ENCODE results near the gene PITPNM3. TPM values are rescaled to one million over a fixed set of nuclear protein-coding genes. Genes with fewer than 3 reads are reported as not detected.

PITPNM3 gene
- total and polyA plus RNA-seq, 2 of the 13 experiments (the other 11 are each of a cell fraction or from before 2014, with no cell fraction given) = 0.13 to 0.29 TPM

DNA sequence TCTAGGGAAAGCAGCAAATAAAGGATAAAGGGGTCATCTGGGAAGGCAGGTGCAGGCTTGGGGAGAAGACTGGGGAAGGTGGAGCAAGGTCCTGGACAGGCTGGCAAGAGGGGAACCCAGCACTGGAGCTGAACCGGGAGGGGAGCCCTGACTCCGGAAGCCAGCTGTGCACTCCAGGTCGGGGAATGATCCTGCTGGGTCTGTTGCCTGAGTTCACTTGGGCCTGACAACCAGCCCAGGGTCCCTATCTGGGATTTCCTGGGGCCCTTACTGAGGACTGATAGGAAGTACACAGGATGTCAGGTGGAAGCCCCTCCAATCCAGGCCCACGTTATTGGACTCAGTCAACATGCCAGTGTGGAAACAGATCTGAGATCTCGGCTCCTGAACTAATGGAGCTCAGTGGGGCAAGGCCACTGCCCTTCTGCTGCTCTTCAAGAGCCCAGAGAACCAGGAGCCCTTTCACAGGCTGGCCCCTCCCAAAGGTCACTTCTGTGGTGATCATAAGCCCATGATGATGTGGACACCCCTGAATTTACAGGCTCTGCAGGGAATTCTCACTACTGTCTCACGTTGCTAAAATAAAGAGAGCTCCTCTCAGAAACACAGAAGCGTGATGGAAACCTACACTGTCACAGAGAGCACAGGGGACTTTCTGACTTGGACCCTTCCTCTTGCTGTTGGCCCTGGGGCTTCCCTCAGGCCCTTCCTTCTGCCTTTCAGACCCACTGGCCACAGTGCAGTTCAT is 19.9 kb upstream of the PITPNM3 start (continued):
- TF ChIP-seq, protein P1, sequence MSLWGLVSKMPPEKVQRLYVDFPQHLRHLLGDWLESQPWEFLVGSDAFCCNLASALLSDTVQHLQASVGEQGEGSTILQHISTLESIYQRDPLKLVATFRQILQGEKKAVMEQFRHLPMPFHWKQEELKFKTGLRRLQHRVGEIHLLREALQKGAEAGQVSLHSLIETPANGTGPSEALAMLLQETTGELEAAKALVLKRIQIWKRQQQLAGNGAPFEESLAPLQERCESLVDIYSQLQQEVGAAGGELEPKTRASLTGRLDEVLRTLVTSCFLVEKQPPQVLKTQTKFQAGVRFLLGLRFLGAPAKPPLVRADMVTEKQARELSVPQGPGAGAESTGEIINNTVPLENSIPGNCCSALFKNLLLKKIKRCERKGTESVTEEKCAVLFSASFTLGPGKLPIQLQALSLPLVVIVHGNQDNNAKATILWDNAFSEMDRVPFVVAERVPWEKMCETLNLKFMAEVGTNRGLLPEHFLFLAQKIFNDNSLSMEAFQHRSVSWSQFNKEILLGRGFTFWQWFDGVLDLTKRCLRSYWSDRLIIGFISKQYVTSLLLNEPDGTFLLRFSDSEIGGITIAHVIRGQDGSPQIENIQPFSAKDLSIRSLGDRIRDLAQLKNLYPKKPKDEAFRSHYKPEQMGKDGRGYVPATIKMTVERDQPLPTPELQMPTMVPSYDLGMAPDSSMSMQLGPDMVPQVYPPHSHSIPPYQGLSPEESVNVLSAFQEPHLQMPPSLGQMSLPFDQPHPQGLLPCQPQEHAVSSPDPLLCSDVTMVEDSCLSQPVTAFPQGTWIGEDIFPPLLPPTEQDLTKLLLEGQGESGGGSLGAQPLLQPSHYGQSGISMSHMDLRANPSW (CRISPR knock-in tag; IDR thresholded peaks at IDR 0.05; ENCODE audit: borderline replicate concordance) = no peak
- TF ChIP-seq ZNF280B (CRISPR knock-in tag; IDR thresholded peaks at IDR 0.05; ENCODE audit: borderline replicate concordance) (no peak), ZFP1 (CRISPR knock-in tag; IDR thresholded peaks at IDR 0.05) (no peak), ZBTB20 (CRISPR knock-in tag; IDR thresholded peaks at IDR 0.05; ENCODE audit: borderline replicate concordance, low read depth) (no peak), ARNTL (CRISPR knock-in tag; IDR thresholded peaks at IDR 0.05) (no peak), SMYD3 (CRISPR knock-in tag; IDR thresholded peaks at IDR 0.05) (no peak), ELF4 (CRISPR knock-in tag; IDR thresholded peaks at IDR 0.05; ENCODE audit: borderline replicate concordance) (no peak), ZNF790 (CRISPR knock-in tag; IDR thresholded peaks at IDR 0.05; ENCODE audit: borderline replicate concordance) (no peak), FOXC1 (CRISPR knock-in tag; IDR thresholded peaks at IDR 0.05; ENCODE audit: borderline replicate concordance) (no peak), THAP7 (CRISPR knock-in tag; IDR thresholded peaks at IDR 0.05) (no peak), PHF20 (CRISPR knock-in tag; IDR thresholded peaks at IDR 0.05) (no peak), SKI (IDR thresholded peaks at IDR 0.05; ENCODE audit: partially characterized antibody) (no peak), BRF2 (CRISPR knock-in tag; IDR thresholded peaks at IDR 0.05) (no peak), ZNF615 (CRISPR knock-in tag; IDR thresholded peaks at IDR 0.05; ENCODE audit: borderline replicate concordance) (no peak), KLF6 (CRISPR knock-in tag; IDR thresholded peaks at IDR 0.05) (no peak)
- TF ChIP-seq, protein P2, sequence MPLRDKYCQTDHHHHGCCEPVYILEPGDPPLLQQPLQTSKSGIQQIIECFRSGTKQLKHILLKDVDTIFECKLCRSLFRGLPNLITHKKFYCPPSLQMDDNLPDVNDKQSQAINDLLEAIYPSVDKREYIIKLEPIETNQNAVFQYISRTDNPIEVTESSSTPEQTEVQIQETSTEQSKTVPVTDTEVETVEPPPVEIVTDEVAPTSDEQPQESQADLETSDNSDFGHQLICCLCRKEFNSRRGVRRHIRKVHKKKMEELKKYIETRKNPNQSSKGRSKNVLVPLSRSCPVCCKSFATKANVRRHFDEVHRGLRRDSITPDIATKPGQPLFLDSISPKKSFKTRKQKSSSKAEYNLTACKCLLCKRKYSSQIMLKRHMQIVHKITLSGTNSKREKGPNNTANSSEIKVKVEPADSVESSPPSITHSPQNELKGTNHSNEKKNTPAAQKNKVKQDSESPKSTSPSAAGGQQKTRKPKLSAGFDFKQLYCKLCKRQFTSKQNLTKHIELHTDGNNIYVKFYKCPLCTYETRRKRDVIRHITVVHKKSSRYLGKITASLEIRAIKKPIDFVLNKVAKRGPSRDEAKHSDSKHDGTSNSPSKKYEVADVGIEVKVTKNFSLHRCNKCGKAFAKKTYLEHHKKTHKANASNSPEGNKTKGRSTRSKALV (CRISPR knock-in tag; IDR thresholded peaks at IDR 0.05) = no peak
- TF ChIP-seq, protein P3, sequence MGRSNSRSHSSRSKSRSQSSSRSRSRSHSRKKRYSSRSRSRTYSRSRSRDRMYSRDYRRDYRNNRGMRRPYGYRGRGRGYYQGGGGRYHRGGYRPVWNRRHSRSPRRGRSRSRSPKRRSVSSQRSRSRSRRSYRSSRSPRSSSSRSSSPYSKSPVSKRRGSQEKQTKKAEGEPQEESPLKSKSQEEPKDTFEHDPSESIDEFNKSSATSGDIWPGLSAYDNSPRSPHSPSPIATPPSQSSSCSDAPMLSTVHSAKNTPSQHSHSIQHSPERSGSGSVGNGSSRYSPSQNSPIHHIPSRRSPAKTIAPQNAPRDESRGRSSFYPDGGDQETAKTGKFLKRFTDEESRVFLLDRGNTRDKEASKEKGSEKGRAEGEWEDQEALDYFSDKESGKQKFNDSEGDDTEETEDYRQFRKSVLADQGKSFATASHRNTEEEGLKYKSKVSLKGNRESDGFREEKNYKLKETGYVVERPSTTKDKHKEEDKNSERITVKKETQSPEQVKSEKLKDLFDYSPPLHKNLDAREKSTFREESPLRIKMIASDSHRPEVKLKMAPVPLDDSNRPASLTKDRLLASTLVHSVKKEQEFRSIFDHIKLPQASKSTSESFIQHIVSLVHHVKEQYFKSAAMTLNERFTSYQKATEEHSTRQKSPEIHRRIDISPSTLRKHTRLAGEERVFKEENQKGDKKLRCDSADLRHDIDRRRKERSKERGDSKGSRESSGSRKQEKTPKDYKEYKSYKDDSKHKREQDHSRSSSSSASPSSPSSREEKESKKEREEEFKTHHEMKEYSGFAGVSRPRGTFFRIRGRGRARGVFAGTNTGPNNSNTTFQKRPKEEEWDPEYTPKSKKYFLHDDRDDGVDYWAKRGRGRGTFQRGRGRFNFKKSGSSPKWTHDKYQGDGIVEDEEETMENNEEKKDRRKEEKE (IDR thresholded peaks at IDR 0.05) = no peak

Measured in HepG2 (cell line).